HG02798 (cell line): Measurements from ENCODE around the gene KANSL2.
A peak's percentile ranks its signal among the peaks of the same experiment; 100 is the strongest.
"Not testable (repeated sequence)": the region's sequence is repeated elsewhere in the genome, so short reads cannot be mapped to it uniquely, and the experiment has no call there.

Experiments
- ATAC-seq: cut with Tn5 transposase; IDR thresholded peaks from one replicate; pipeline ENCODE4 v1.9.1; 2021; ENCODE audit warnings: mild to moderate bottlenecking; ENCODE audit not compliant: unreplicated experiment, poor library complexity

Gene KANSL2

GRCh38 chr12:48622997-48623396, 59.0 kb downstream of the KANSL2 start:
- ATAC-seq: not testable (repeated sequence)

GRCh38 chr12:48618541-48618940, 63.5 kb downstream of the KANSL2 start:
- ATAC-seq: peak; percentile 71

- ATAC-seq: no peak
Observed at GRCh38 chr12:48615681-48616080, 66.4 kb downstream of the KANSL2 start.

GRCh38 chr12:48613321-48613720, 68.7 kb downstream of the KANSL2 start:
- no peak for ATAC-seq
